ENCODE results near the gene CORO2B.

DNA sequence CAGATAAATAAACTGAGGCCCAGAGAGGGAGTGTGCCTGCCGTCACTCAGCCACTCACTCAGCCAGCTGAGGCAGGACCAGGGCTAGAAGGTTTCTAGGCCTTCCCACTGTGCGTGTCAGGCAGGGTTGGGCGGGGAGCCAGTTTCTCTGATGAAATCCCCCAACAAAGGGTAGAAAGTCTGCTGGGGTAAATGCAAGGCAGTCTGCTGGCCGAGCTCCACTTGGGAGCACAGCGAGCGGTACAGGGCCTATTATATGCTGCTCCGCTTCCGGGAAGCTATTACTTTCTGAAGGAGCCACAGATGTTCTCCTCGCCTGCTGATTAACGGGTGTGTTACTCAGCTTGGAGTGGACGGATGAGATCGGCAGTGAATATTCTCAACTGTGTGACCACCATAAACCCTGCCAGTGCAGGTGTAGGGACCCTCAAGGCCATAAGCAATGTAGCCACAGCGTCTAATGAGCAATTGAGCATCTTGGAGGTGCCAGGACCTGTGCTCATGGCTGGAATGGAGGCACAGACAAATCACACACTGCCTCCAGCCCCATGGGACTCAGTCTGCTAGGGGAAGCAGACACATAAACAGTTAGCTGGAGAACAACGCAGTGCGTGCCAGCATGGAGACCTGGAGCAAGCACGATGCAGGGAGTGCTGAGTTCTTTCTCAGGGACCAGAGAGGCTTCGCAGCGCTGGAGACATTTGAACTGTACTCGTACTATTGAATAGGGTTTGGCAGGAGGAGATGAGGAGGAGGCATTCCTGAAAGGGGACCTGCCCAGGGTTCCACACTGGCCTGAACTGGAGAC is 42.1 kb downstream of the CORO2B start:
- TF ChIP-seq POLR2A (IDR thresholded peaks at IDR 0.05; ENCODE audit: extremely low read depth, insufficient read length): no peak
- TF ChIP-seq CTCF (IDR thresholded peaks at IDR 0.05; ENCODE audit: low read depth, low read length): no peak
- no peak for TF ChIP-seq MYC (IDR thresholded peaks at IDR 0.05; ENCODE audit: low read depth, low read length)
- TF ChIP-seq MAX (IDR thresholded peaks at IDR 0.05; ENCODE audit: low read depth, low read length): no peak
